ENCODE measurements around the gene PID1.

The PID1 gene

DNA sequence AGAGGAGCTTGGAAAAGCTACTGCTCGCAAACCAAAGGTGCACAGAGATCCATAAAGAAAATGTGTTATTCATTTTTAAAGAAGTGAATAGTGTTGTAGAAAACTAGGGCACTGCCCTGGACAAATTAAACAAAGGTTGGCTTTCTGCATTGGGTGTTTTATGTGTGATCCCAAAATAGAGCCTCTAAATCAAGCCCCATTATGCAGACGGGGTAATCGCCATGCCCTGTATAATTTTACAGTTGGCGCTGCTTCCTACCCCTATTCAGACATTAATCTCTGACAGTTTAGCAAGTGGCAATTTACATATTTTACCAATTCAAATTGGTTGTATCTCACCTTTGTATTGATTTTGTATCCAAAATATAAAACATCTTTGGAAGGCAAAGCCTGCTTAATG, 109.1 kb downstream of the PID1 start:
- no peak for DNase-seq

GRCh38 chr2:229160984-229161383, 110.1 kb downstream of the PID1 start:
- DNase-seq, result no peak

DNA sequence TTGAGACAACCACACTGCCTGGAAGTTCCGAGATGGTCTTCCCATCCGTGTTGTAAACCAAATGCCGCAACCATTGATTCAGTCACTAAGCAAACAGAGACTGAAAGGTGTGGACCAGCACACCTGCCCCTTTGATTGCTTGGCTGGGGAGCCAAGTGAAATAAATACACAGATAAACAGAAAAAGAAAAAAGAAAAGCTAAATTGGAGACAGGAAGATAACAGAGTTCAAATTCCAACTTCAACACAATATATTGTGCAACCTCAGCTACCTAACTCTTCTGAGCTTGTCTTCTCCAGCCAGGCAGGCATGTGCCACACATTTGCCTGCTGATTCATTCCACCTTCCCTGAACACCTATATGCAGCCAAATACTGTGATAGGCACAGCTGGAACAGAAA, 110.9 kb downstream of the PID1 start:
- no peak for DNase-seq

DNA sequence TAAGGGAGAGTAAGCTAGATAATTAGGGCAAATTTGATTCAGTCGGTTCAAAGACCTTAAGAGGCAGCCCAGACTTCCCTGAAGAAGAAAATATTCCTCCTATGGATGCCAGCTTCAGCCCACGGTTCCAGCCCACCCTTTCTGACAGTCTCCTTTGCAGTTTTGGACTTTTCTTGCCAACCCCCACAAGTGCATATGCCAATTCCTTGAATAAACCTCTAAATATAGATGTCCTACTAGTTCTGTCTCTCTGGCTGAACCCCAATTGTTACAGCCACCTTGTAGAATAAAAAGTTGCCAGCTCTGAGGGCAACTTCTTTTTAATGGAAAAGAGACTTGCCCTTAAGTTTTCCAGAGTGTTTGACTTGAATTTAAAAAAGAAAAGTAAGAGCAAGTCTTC, 111.7 kb downstream of the PID1 start:
- DNase-seq, result no peak

DNA sequence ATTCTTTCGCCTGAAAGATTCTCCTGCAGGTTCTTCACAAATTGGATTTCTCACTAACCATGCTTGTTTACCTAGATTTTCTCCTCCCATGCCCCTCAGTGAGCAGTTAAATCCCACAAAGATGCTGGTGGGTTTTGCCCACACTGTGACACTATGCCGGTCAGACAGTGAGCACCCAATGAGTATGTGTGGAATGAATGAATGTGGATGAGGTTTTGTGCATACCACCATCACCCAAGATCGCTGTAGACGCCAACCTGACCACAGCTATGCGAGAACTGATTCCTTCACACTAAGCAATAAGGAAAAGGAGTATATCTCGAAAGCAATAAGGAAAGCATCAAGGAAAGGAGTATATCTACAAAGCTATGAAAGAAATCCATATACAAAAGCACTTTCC, 116.7 kb downstream of the PID1 start:
- no peak for DNase-seq

GRCh38 chr2:229153951-229154350, 117.1 kb downstream of the PID1 start:
- no peak for DNase-seq

- DNase-seq, result no peak
Measured at GRCh38 chr2:229153267-229153666, 117.8 kb downstream of the PID1 start.

DNA sequence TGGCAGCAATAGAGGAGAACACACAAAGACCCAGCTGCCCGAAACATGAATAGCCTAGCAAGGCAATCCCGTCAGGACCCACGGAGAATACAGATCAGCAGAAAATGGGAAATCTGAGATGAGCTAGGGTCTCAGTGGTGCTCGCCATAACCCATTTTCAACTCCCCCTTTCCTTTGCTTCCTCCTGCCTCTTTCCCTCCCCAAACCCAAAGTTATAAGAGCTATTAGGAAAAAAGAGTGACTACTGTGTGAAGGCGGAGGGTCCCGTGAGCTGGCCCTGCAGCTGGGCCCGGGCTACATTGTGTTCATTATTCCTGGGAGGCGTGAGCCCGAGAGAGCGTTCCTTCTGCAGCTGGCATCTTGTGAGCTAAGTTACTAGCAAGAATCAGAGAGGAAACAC, 118.4 kb downstream of the PID1 start:
- no peak for DNase-seq

- no peak for DNase-seq
Measured at GRCh38 chr2:229150317-229150716, 120.8 kb downstream of the PID1 start.

GRCh38 chr2:229141424-229142025, 129.6 kb downstream of the PID1 start:
- DNase-seq, result no peak

DNA sequence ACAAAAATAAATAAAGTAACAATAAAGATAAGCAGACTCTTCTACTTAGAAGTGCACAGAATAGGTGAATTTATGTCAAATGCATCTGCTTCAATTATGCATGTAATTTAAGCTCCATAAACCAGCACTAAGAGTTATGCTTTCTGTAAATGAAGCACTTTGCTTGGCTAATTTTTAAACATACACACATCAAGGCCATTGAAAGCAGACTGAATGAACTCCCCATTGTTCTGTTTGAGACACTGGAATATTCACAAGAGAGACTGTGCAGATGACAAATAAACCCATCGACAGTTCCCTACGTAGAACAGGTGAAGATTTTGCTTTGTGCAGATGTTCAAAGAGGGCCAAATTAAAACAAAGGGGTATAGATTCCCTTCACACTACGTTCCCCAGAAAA, 133.4 kb downstream of the PID1 start:
- DNase-seq, result no peak

- no peak for DNase-seq
Measured at GRCh38 chr2:229137066-229137465, 134.0 kb downstream of the PID1 start.

GRCh38 chr2:229133155-229133772, 137.8 kb downstream of the PID1 start:
- DNase-seq, result peak; percentile 36

DNA sequence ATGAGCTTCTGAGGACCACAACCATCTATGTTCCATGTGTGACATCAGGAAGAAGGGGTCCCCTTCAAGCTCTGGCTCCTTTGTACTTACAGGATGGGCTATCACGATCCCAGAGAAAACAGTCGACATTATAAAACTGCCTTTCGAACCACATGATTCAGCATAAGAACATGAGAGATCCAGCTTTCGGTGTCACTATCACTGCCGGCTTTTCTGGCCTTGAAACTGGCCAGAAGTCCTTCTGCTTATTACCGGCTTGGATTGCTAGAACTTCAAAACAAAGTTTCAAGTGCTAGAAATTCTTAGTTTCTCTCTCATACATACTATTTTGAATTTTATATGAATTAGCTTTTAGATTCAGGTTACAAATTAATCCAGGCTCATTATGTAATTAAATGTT, 138.9 kb downstream of the PID1 start:
- no peak for DNase-seq

DNA sequence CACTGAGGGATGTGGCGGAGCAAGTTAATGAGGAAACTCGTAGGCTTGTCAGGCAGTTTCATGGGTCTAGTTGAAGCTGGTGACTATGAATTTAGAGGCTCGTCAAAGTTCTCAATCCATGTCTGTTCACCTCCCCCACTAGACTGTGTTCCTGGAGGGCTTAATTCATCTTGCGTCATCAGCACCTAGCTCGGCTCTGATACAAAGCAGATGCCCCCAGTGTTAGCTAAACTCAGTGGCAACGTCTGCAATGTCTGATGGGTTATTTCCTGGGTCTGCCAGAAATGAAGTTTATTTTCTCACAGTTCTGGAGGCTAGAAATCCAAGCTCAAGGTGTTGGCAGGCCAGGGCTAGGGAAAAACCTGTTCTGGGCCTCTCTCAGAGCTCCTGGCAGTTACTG, 140.6 kb downstream of the PID1 start:
- no peak for DNase-seq

GRCh38 chr2:229129738-229130371, 141.2 kb downstream of the PID1 start:
- no peak for DNase-seq

DNA sequence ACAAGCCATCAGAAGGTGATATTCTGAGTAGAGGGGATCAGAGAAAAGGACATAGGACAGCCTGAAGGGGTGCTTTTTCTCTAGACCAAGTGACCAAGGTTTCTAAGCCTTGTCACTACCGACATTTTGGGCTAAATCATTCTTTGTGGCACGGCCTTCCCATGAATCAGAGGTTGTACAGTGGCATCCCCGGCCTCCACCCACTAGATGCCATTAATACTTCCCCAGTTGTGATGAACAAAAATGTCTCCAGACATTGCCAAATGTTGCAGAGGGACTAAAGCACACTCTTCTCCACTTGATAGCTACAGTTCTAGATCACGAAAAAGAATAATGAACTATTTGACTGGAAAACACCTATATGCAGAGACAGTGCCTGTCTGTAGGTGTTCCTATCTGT, 143.6 kb downstream of the PID1 start:
- no peak for DNase-seq

GRCh38 chr2:229126066-229126465, 145.0 kb downstream of the PID1 start:
- no peak for DNase-seq

DNA sequence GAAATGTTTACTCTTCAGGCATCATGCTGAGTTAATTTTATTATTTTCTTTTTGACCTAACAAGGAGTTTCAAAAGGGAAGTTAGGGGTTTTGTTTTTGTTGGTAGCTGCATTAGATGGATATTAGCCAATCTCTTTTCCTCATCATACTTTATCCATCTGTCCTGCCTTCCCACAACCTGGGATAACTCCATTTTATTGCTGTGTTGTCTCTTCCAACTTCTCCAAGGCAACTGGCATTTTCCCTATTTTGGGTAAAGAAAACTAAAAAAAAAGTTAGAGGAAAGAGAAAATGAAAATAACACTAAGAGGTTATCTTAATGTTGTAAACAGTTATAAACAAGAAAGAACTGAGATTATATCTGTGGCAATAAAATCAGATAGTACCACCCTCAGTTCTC, 147.0 kb downstream of the PID1 start:
- DNase-seq, result no peak

GRCh38 chr2:229118927-229119326, 152.2 kb downstream of the PID1 start:
- no peak for DNase-seq

- no peak for DNase-seq
Measured at GRCh38 chr2:229118336-229118735, 152.8 kb downstream of the PID1 start.

- DNase-seq, result no peak
Measured at GRCh38 chr2:229111744-229112143, 159.3 kb downstream of the PID1 start.

DNA sequence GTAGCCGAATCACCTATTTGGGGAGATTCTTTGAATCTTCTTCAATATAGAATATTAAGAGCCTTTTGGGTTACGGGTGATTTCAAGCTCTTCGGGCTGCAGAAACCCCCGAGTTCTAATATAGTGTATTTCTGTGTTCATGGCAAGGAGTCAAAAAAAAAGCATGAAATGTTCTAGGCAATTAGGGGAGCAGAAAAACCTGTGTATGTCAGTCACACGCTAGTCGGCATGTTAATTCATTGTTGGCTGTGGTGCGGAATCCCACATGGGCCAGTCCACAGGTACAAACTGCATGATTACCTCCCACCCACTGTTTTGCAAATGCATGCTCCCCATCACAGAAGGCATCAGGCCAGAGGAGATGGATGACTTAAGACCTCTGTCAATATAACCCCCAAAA, 161.9 kb downstream of the PID1 start:
- DNase-seq, result no peak

GRCh38 chr2:229107601-229108000, 163.5 kb downstream of the PID1 start:
- no peak for DNase-seq

GRCh38 chr2:229104974-229105387, 166.1 kb downstream of the PID1 start:
- DNase-seq, result no peak

Measured in NCI-H526 treated with DMSO at 0.1 percent for 48 hours (cell line).